Esophagus muscularis mucosa (tissue), 4 donors: ENCODE measurements around the gene AFF3.

Experiments used
- CTCF ChIP-seq, 3 experiments: fragments of 200-600 bp in 2 of 3; fragments of 450-650 bp in 1 of 3; sonication (generic) in 2 of 3; IDR thresholded peaks; one replicate each; pipeline ENCODE4 v1.5.1; 2017 to 2019; ENCODE audit warnings: antibody characterized with exemption in 3 of 3, mild to moderate bottlenecking in 2 of 3, moderate library complexity in 1 of 3
- EP300 ChIP-seq: sonication (generic); formaldehyde crosslinking; IDR thresholded peaks from one replicate; pipeline ENCODE4 v1.6.1; 2017; ENCODE audit warnings: antibody characterized with exemption
- POLR2AphosphoS5 ChIP-seq, 2 donors: sonication (generic); formaldehyde crosslinking; IDR thresholded peaks; one replicate each; pipeline ENCODE4 v1.6.1; 2017; ENCODE audit warnings: antibody characterized with exemption in 2 of 2

- TF ChIP-seq EP300: no peak
- TF ChIP-seq CTCF (IDR thresholded peaks at IDR 0.05): no peak
- no peak for TF ChIP-seq POLR2AphosphoS5 (IDR thresholded peaks at IDR 0.05)
Measured at GRCh38 chr2:99545604-99546003, 596.8 kb downstream of the AFF3 start.
